ENCODE data around the gene CSH2.
"Not testable (repeated sequence)": the region's sequence is repeated elsewhere in the genome, so short reads cannot be mapped to it uniquely, and the experiment has no call there.

DNA sequence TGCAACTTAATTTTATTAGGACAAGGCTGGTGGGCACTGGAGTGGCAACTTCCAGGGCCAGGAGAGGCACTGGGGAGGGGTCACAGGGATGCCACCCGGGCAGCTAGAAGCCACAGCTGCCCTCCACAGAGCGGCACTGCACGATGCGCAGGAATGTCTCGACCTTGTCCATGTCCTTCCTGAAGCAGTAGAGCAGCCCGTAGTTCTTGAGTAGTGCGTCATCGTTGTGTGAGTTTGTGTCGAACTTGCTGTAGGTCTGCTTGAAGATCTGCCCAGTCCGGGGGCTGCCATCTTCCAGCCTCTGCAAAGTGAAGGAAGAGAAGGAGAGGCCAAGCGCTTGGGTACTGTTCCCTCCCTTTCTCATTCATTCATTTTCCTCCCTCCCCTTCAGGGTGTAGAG is 43.7 kb upstream of the CSH2 start:
- TF ChIP-seq, protein P1, sequence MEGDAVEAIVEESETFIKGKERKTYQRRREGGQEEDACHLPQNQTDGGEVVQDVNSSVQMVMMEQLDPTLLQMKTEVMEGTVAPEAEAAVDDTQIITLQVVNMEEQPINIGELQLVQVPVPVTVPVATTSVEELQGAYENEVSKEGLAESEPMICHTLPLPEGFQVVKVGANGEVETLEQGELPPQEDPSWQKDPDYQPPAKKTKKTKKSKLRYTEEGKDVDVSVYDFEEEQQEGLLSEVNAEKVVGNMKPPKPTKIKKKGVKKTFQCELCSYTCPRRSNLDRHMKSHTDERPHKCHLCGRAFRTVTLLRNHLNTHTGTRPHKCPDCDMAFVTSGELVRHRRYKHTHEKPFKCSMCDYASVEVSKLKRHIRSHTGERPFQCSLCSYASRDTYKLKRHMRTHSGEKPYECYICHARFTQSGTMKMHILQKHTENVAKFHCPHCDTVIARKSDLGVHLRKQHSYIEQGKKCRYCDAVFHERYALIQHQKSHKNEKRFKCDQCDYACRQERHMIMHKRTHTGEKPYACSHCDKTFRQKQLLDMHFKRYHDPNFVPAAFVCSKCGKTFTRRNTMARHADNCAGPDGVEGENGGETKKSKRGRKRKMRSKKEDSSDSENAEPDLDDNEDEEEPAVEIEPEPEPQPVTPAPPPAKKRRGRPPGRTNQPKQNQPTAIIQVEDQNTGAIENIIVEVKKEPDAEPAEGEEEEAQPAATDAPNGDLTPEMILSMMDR (IDR thresholded peaks at IDR 0.05), result not testable (repeated sequence)
- not testable (repeated sequence) for TF ChIP-seq EZH2 (IDR thresholded peaks at IDR 0.05)

Data from neural progenitor cell (in vitro differentiated cells).